ENCODE data around the gene PCDHGB2.
"Not testable (repeated sequence)": the region's sequence is repeated elsewhere in the genome, so short reads cannot be mapped to it uniquely, and the experiment has no call there.

- not testable (repeated sequence) for TF ChIP-seq EZH2 (IDR thresholded peaks at IDR 0.05; ENCODE audit: low read depth, unreplicated experiment)
- TF ChIP-seq CTCF (conservative IDR thresholded peaks at IDR 0.05; ENCODE audit: low read depth in 2 of 2): peak; percentile 81
These were observed 48.2 kb downstream of the PCDHGB2 start, which contains the start of gene PCDHGB6 for GRCh38 chr5:141407790-141408505.

All from GM23338 (cell line).